Measurements from ENCODE around the gene PPP1R3A. TPM values are rescaled to one million over a fixed set of nuclear protein-coding genes. Genes with fewer than 3 reads are reported as not detected.

PPP1R3A gene
- total and polyA plus RNA-seq, 10 of the 15 experiments (the other 5 are each of a cell fraction or from before 2014, with no cell fraction given), result not detected

DNA sequence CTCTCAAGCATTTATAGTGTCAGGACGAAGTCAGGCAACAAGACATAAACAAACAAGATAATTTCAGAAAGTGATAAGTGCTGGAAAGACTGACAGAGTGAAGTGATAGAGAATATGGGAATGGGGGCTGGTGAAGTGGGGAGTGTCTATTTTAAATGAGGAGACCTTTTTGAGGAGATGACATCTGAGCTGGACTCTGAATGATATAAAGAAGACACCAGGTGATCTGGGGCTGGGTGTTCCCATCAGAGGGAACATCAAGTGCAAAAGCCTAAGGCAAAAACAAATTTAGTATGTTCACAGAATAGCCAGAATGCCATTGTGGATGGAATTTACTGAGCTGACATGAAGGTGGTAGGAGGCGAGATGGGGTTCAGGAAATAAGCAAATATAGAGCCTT lies 83.4 kb downstream of the PPP1R3A start:
- CTCF ChIA-PET, result interaction anchor here (1.2 to 1.5 kb wide), 2 partner anchors 19 to 35 kb away, joined by 3 read pairs; no protein-coding TSS in a partner anchor
- H3K4me1 ChIP-seq (ENCODE audit: control insufficient read depth, insufficient read depth, low read length), result no peaks in the 10 kb centered on the region
- H4K20me1 ChIP-seq (ENCODE audit: control insufficient read depth, insufficient read depth), result no peaks in the 10 kb centered on the region
- no peaks in the 10 kb centered on the region for H3K27me3 ChIP-seq (replicated peaks in 1 of 2; ENCODE audit: control insufficient read depth in 2 of 2, insufficient read depth in 2 of 2, low read length in 1 of 2)
- in situ Hi-C loops (cut with MboI) (no loop called here), intact Hi-C loops (cut with micrococcal nuclease; ENCODE audit: unreplicated experiment) (no loop called here)
- SMC1A ChIA-PET (ENCODE audit: uncharacterized antibody, unreplicated experiment), result no interaction called here
- no peak overlapping the region for H3K9ac ChIP-seq (ENCODE audit: control insufficient read depth, insufficient read depth, low read length)
- POLR2A ChIA-PET, result no interaction called here
- 7% methylated on average over 2 of the region's 2 CpGs for WGBS (ENCODE audit: insufficient coverage, insufficient replicate concordance, low lambda C conversion rate, missing lambda C conversion rate)
- no peak for DNase-seq (ENCODE audit: low read depth, low spot score)
- H3K79me2 ChIP-seq (ENCODE audit: control insufficient read depth, insufficient read depth, low read length), result no peaks in the 10 kb centered on the region
- H3K4me2 ChIP-seq (ENCODE audit: control insufficient read depth, insufficient read depth), result no peak overlapping the region
- no peak for FAIRE-seq
- no peak for ATAC-seq
- H3K36me3 ChIP-seq (ENCODE audit: control insufficient read depth in 2 of 2, insufficient read depth in 2 of 2, low read length in 1 of 2), result no peaks in the 10 kb centered on the region
- no peak overlapping the region for H3K4me3 ChIP-seq
- no peak overlapping the region for H2AFZ ChIP-seq (ENCODE audit: control insufficient read depth, low read depth, low read length)
- no peaks in the 10 kb centered on the region for H3K9me3 ChIP-seq (replicated peaks; ENCODE audit: control insufficient read depth, insufficient read depth, low read length)
- TF ChIP-seq NR2F1 (conservative IDR thresholded peaks at IDR 0.05) (no peak), ASH2L (IDR thresholded peaks at IDR 0.05; ENCODE audit: borderline replicate concordance, low read depth) (no peak), POLR2AphosphoS5 (IDR thresholded peaks at IDR 0.05; ENCODE audit: low read length) (no peak), POU2F2 (IDR thresholded peaks at IDR 0.05; ENCODE audit: borderline replicate concordance, low read depth, low read length) (no peak), EED (IDR thresholded peaks at IDR 0.05; ENCODE audit: low read depth) (no peak), PAX5 (IDR thresholded peaks at IDR 0.05; ENCODE audit: borderline replicate concordance, low read depth, low read length) (no peak), POLR2A (IDR thresholded peaks at IDR 0.05; ENCODE audit: low read depth, low read length) (no peak), GATAD2B (conservative IDR thresholded peaks at IDR 0.05; ENCODE audit: low read depth) (no peak)
- TF ChIP-seq, protein P1, sequence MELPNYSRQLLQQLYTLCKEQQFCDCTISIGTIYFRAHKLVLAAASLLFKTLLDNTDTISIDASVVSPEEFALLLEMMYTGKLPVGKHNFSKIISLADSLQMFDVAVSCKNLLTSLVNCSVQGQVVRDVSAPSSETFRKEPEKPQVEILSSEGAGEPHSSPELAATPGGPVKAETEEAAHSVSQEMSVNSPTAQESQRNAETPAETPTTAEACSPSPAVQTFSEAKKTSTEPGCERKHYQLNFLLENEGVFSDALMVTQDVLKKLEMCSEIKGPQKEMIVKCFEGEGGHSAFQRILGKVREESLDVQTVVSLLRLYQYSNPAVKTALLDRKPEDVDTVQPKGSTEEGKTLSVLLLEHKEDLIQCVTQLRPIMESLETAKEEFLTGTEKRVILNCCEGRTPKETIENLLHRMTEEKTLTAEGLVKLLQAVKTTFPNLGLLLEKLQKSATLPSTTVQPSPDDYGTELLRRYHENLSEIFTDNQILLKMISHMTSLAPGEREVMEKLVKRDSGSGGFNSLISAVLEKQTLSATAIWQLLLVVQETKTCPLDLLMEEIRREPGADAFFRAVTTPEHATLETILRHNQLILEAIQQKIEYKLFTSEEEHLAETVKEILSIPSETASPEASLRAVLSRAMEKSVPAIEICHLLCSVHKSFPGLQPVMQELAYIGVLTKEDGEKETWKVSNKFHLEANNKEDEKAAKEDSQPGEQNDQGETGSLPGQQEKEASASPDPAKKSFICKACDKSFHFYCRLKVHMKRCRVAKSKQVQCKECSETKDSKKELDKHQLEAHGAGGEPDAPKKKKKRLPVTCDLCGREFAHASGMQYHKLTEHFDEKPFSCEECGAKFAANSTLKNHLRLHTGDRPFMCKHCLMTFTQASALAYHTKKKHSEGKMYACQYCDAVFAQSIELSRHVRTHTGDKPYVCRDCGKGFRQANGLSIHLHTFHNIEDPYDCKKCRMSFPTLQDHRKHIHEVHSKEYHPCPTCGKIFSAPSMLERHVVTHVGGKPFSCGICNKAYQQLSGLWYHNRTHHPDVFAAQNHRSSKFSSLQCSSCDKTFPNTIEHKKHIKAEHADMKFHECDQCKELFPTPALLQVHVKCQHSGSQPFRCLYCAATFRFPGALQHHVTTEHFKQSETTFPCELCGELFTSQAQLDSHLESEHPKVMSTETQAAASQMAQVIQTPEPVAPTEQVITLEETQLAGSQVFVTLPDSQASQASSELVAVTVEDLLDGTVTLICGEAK (IDR thresholded peaks at IDR 0.05; ENCODE audit: borderline replicate concordance), result no peak
- TF ChIP-seq, protein P2, sequence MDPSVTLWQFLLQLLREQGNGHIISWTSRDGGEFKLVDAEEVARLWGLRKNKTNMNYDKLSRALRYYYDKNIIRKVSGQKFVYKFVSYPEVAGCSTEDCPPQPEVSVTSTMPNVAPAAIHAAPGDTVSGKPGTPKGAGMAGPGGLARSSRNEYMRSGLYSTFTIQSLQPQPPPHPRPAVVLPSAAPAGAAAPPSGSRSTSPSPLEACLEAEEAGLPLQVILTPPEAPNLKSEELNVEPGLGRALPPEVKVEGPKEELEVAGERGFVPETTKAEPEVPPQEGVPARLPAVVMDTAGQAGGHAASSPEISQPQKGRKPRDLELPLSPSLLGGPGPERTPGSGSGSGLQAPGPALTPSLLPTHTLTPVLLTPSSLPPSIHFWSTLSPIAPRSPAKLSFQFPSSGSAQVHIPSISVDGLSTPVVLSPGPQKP (IDR thresholded peaks at IDR 0.05; ENCODE audit: low read depth, low read length), result no peak
- TF ChIP-seq, protein P3, sequence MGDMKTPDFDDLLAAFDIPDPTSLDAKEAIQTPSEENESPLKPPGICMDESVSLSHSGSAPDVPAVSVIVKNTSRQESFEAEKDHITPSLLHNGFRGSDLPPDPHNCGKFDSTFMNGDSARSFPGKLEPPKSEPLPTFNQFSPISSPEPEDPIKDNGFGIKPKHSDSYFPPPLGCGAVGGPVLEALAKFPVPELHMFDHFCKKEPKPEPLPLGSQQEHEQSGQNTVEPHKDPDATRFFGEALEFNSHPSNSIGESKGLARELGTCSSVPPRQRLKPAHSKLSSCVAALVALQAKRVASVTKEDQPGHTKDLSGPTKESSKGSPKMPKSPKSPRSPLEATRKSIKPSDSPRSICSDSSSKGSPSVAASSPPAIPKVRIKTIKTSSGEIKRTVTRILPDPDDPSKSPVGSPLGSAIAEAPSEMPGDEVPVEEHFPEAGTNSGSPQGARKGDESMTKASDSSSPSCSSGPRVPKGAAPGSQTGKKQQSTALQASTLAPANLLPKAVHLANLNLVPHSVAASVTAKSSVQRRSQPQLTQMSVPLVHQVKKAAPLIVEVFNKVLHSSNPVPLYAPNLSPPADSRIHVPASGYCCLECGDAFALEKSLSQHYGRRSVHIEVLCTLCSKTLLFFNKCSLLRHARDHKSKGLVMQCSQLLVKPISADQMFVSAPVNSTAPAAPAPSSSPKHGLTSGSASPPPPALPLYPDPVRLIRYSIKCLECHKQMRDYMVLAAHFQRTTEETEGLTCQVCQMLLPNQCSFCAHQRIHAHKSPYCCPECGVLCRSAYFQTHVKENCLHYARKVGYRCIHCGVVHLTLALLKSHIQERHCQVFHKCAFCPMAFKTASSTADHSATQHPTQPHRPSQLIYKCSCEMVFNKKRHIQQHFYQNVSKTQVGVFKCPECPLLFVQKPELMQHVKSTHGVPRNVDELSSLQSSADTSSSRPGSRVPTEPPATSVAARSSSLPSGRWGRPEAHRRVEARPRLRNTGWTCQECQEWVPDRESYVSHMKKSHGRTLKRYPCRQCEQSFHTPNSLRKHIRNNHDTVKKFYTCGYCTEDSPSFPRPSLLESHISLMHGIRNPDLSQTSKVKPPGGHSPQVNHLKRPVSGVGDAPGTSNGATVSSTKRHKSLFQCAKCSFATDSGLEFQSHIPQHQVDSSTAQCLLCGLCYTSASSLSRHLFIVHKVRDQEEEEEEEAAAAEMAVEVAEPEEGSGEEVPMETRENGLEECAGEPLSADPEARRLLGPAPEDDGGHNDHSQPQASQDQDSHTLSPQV (IDR thresholded peaks at IDR 0.05), result no peak
- H3K27ac ChIP-seq (ENCODE audit: control insufficient read depth, insufficient read depth), result no peak overlapping the region
- RAD21 ChIA-PET (ENCODE audit: unreplicated experiment), result no interaction called here
- BruUV-seq (replicated peaks), result no TSS peak
